ENCODE measurements around the gene RIT1. TPM values are rescaled to one million over a fixed set of nuclear protein-coding genes. Genes with fewer than 3 reads are reported as not detected.

The RIT1 gene
- total and polyA plus RNA-seq, 12 donors, result 10.3 to 54.0 (median 28.7) TPM

DNA sequence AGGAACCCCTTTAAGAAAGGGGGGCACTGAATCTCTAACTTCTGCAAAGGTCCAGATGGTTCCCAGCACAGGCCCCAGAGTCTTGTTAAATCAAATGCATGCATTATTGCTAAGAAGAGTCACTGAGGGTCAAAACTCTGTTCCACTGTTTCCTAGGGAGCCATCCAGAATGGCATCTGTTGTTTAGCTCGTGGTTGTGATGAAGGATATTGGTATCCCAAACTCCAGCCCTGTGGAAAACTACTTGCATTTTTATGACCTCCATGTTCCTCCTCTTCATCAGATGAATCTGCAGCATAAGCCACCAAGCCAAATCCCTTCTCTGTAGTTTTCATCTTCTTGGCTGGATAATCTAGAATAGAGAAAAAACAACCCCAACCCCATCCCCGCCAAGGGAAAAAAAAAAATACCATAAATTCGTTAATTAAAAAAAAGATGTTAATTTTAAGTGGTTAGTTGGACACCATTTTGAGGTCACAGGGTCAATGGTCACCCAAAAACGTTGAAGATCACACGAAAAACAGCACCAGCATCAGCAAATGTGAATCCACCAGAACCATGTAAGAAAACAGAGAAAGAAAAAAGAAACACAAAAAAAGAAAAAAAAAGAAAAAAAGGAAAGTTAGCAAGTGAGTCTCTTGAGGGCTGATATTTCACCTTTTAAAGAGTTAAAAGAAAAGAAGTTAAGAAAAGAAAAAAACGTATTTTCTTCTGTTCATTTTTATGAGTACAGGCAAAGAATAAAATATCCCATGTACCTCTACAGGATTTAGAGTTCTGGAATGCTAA lies 3.0 kb upstream of the RIT1 start:
- Histone ChIP-seq H3K4me3 (no peak overlapping the region), H3K27ac (no peak overlapping the region), H3K36me3 (replicated peaks in 1 of 2) (peaks cover 0 to 73% of the 10 kb centered on the region in 2 donors), H3K9me3 (replicated peaks in 1 of 3) (no peaks in the 10 kb centered on the region), H3K27me3 (no peaks in the 10 kb centered on the region), H3K4me1 (replicated peaks in 1 of 2) (peaks cover 6 to 11% of the 10 kb centered on the region in 2 donors)
- no peak for TF ChIP-seq CTCF (IDR thresholded peaks at IDR 0.05)
- TF ChIP-seq POLR2A (IDR thresholded peaks at IDR 0.05), result no peak
- intact Hi-C loops (cut with DNase I), result loop anchor here in 1 of 2 donors (10.0 kb wide), 1 partner anchor 69 kb away; no protein-coding TSS in a partner anchor
- no peak for DNase-seq
- 67 to 69% (median 68%) methylated on average over 6 of the region's 6 CpGs for WGBS, 4 donors

- Histone ChIP-seq H3K4me1 (replicated peaks in 1 of 2) (peaks cover 6 to 11% of the 10 kb centered on the region in 2 donors), H3K9me3 (replicated peaks in 1 of 3) (no peaks in the 10 kb centered on the region), H3K27me3 (no peaks in the 10 kb centered on the region), H3K27ac (peak overlapping the region in 2 of 5 donors; percentile 89 to 90), H3K36me3 (replicated peaks in 1 of 2) (peaks cover 0 to 71% of the 10 kb centered on the region in 2 donors), H3K4me3 (no peak overlapping the region)
- DNase-seq, result no peak
- WGBS, 4 donors, result 82 to 87% (median 85%) methylated on average over 11 of the region's 11 CpGs
- intact Hi-C loops (cut with DNase I), result loop anchor here in 1 of 2 donors (10.0 kb wide), 1 partner anchor 67 kb away; no protein-coding TSS in a partner anchor
- TF ChIP-seq CTCF (IDR thresholded peaks at IDR 0.05) (no peak), POLR2A (IDR thresholded peaks at IDR 0.05) (no peak)
Observed at GRCh38 chr1:155912056-155912536, 947 bp upstream of the RIT1 start.

- Histone ChIP-seq H3K27me3 (no peaks in the 10 kb centered on the region), H3K27ac (peak overlapping the region in 4 of 5 donors; percentile 73 to 90 (median 82)), H3K4me3 (peak overlapping the region; percentile 21 to 78 (median 62)), H3K36me3 (replicated peaks in 1 of 2) (peaks cover 0 to 71% of the 10 kb centered on the region in 2 donors), H3K4me1 (replicated peaks in 1 of 2) (peaks cover 6 to 11% of the 10 kb centered on the region in 2 donors), H3K9me3 (replicated peaks in 1 of 3) (no peaks in the 10 kb centered on the region)
- intact Hi-C loops (cut with DNase I), result loop anchor here in 1 of 2 donors (10.0 kb wide), 1 partner anchor 66 kb away; no protein-coding TSS in a partner anchor
- peak in 4 of 7 donors; percentile 27 to 39 (median 32) for DNase-seq
- TF ChIP-seq POLR2A (IDR thresholded peaks at IDR 0.05) (no peak), CTCF (IDR thresholded peaks at IDR 0.05) (no peak)
- 1 to 4% (median 1%) methylated on average over 11 of the region's 11 CpGs for WGBS, 4 donors
Observed at GRCh38 chr1:155910621-155911121, 478 bp downstream of the RIT1 start.

- Histone ChIP-seq H3K27me3 (no peaks in the 10 kb centered on the region), H3K4me1 (replicated peaks in 1 of 2) (peaks cover 6 to 11% of the 10 kb centered on the region in 2 donors), H3K27ac (peak overlapping the region in 1 of 5 donors; percentile 89), H3K4me3 (peak overlapping the region in 1 of 4 donors; percentile 68), H3K36me3 (replicated peaks in 1 of 2) (peaks cover 0 to 71% of the 10 kb centered on the region in 2 donors), H3K9me3 (replicated peaks in 1 of 3) (no peaks in the 10 kb centered on the region)
- TF ChIP-seq CTCF (IDR thresholded peaks at IDR 0.05), result no peak
- no peak for TF ChIP-seq POLR2A (IDR thresholded peaks at IDR 0.05)
- peak in 2 of 7 donors; percentile 44 to 51 for DNase-seq
- WGBS, 4 donors, result 64 to 76% (median 67%) methylated on average over 4 of the region's 4 CpGs
- intact Hi-C loops (cut with DNase I), result loop anchor here in 1 of 2 donors (10.0 kb wide), 1 partner anchor 65 kb away; no protein-coding TSS in a partner anchor
Observed at GRCh38 chr1:155909894-155910293, 1.3 kb downstream of the RIT1 start.

Measured in adrenal gland (tissue), 12 donors.